ENCODE results near the gene SS18L1.

DNA sequence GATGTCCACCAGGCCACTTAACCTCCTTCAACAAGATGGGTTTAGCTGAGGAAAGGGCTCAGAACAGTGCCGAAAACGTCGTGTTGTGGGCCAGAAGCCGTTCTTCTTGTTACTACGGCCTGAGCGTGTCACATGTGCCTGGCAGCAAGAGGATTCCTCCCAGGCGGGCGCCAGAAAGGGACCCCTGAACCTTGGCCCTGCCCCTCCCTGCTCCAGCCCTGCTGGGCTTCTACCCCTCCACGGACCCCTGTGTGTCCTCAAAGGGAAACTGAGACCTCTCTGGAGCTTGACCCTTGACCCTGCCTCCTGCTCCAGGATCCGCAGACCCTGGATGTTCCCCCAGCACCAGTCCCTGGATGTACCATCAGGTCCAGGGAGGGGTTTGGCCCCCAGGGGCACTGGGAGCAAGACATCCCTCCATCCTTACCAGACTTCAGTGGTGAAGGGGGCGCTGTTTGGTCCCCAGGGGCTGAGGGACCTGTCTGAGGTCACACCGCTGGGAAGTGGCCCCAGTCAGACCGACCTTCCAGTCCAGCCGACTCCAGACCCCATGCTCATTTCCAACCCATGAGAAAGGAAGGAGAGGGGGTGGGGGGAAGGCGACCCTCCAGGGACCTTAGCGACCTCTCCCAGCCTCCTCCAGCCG is 66.4 kb downstream of the SS18L1 start:
- TF ChIP-seq POLR2A (IDR thresholded peaks at IDR 0.05) (no peak), POLR2AphosphoS5 (IDR thresholded peaks at IDR 0.05) (no peak)
